GM19463 (cell line): Measurements from ENCODE around the gene SELENOK.
A peak's percentile ranks its signal among the peaks of the same experiment; 100 is the strongest.
"Not testable (repeated sequence)": the region's sequence is repeated elsewhere in the genome, so short reads cannot be mapped to it uniquely, and the experiment has no call there.

Experiments used
- ATAC-seq: cut with Tn5 transposase; IDR thresholded peaks from one replicate; pipeline ENCODE4 v1.9.1; 2021; ENCODE audit warnings: mild to moderate bottlenecking, moderate library complexity; ENCODE audit not compliant: unreplicated experiment

Gene SELENOK

DNA sequence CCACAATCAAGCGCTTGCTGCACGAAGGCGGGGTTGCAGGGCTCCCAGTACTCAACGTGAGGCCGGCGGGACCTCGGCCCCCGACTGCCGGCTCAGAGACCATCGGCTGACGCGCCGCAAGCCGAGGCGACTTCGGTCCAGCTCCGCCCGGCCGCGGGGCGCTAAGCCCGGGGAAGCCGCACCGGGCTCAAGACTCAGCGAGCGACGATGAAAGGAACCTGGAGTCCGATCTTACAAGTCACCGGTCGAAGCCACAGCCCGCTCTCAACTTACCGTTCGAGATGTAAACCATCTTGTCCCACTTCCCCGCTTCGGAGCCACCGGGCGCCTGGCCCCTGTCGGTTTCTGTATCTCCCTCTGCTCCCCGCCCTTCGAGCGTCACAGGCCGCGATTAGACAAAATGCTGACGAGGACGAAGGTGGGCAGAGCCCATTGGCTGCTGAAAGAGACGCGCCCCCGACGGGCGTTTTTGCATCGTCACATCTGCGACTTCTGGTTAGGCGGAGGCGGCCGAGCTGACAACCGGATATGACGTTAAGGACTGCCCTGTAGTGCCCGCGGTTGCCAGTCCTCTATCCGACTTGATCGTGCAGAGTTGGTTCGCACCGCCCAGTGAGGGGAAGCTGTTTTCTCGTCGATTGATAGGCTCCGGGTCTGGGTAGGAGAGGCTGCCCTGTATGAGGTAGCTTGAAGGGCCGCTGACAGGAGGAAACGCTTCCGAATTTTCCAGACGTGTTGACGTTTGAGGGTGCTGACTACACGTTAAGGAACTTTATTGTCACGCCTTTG lies at the start of gene SELENOK:
SELENOK (minus strand) TSS at position 363 of the 789 bp plus-strand sequence.
- peak; percentile 93 for ATAC-seq

GRCh38 chr3:53941184-53941583 lies 49.5 kb upstream of the SELENOK start:
- no peak for ATAC-seq

- ATAC-seq = no peak
Measured at GRCh38 chr3:53940623-53941022, 49.0 kb upstream of the SELENOK start.

- ATAC-seq = no peak
Measured at GRCh38 chr3:53939813-53940212, 48.2 kb upstream of the SELENOK start.

- ATAC-seq = no peak
Measured at GRCh38 chr3:53939086-53939582, 47.5 kb upstream of the SELENOK start.

DNA sequence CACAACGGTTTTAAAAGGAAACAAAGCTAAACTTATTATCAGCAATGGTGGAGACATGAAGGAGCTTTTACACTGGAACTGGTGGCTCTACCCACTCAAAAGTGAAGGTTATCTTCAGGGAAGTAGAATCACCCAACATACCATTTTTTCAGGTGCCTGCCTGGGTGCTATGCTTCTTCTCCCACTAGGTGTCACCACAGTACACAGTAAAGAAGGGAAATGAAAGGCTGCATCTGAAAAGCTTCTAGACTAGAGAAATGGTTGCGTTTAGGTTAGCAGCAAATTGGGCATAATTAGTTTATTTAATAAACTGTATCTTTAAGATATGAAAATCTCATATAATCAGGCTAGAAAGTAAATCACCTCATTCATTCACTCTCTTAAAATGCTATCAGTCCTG lies 47.0 kb upstream of the SELENOK start:
- peak; percentile 56 for ATAC-seq

GRCh38 chr3:53936347-53936746 lies 44.7 kb upstream of the SELENOK start:
- ATAC-seq = no peak

DNA sequence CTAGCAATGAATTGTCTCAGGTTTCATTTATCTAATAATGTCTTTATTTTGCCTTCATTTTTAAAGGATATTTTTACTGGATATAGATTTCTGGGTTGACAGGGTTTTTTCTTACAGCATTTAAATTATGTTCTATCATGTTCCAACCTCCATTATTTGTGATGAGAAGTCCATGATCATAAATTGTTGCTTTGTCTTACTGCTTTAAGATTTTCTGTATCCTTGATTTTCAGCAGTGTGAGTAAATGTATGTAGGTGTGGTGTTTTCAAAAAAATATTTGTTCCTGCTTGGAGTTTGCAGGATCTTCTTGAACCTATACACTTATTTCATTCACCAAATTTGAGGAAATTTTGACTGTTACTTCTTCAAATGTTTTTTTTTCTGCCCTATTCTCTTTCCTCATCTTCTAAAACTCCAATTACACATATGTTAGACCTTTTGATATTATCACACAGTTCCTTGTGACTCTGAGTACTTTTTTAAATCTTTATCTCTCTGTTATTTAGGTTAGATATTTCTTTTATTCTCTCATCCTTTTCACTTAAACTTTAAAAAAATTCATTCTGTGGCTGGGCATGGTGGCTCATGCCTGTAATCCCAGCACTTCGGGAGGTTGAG lies 43.7 kb upstream of the SELENOK start:
- no peak for ATAC-seq

DNA sequence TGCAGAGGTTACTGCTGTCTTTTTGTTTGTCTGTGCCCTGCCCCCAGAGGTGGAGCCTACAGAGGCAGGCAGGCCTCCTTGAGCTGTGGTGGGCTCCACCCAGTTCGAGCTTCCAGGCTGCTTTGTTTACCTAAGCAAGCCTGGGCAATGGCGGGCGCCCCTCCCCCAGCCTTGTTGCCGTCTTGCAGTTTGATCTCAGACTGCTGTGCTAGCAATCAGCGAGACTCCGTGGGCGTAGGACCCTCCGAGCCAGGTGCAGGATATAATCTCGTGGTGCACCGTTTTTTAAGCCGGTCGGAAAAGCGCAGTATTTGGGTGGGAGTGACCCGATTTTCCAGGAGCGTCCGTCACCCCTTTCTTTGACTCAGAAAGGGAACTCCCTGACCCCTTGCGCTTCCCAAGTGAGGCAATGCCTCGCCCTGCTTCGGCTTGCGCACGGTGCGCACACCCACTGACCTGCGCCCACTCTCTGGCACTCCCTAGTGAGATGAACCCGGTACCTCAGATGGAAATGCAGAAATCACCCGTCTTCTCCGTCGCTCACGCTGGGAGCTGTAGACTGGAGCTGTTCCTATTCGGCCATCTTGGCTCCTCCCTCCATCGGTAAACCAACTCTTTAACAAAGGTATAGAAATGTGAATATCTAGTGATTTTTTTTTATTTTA lies 35.7 kb upstream of the SELENOK start:
- not testable (repeated sequence) for ATAC-seq

DNA sequence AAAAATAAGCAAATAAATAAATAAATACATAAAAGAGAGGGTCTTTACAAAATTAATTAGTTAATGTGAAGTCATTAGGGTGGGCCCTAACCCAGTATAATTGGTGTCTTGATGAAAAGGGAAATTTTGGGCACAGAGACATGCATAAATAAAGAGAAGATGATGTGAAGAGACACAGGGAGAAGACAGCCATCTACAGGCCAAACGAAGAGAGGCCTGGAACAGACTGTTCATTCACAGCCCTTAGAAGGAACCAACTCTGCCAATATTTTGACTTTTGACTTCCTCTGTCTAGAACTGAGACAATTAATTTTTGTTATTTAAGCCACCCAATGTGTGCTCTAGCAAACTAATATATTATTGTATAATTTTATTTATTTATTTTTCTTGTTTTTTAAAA lies 29.6 kb upstream of the SELENOK start:
- no peak for ATAC-seq

GRCh38 chr3:53919741-53920140 lies 28.1 kb upstream of the SELENOK start:
- ATAC-seq = no peak

- ATAC-seq = no peak
Measured at GRCh38 chr3:53913401-53913800, 21.7 kb upstream of the SELENOK start.

DNA sequence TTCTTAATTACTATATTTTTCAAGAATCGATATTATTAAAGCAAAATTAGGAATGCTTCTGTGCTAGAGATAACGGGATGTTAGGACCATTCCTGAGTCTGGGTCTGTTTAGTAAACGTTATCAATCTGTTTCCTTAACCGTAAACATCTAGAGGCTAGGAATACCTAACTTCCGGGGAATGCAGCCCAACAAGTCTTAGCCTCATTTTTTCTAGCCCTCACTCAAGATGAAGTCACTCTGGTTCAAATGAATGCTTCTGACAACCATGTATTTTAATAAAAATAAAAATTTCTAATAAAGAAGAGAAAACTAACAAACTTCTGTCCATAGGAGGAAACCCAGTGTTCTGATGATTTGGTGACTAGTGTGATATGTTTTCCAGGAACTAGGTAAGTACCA lies 11.1 kb upstream of the SELENOK start:
- no peak for ATAC-seq

- ATAC-seq = no peak
Measured at GRCh38 chr3:53902067-53902466, 10.4 kb upstream of the SELENOK start.

DNA sequence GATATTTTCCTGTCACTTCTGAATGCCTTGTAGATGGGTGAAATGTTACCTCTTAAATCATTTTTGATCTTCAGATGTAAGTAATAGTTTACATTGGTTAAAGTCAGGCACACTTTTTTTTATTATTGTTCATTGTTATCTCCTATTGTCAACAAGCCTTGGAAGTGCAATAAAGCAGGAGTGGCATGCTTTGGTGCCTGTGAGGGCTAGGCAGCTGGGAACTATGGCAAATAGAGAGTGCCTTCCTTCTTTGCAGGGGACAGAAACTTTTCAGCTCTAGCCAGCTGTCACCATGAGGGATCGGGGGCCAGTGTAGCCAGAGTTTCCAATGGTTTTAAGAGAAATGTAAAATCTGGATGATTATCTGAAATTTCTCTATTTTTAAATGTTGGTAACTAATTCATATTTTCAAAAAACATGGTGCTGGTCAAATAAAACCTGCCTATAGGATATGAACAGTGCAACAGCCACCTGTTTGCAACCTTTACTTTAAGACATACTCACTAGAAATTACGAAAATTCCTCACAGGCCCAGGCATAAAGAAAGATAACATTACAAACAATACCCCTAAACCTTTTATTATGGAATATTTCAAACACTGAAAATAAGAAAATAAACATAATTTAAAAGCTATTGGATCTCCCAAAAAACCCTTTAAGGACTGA lies 9.1 kb upstream of the SELENOK start:
- no peak for ATAC-seq

DNA sequence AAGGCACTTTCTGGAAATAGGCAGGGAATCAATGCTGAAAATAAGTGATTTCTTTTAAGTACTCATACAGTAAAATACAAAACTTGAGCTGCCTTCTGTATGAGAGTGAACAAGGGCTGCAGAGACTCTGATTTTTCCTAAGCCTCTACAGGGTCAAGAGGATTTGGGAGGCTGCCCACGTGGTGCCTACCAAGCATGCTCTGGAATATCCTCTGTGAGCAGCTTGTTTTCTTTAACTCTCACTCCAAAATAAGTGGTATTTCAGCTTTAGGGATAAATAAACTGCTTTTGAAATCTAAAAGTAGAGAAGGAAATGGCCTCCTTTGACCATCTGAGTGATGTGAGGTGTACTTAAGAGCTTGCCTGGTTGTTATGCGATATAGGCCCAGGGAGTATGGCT lies 8.1 kb upstream of the SELENOK start:
- no peak for ATAC-seq

DNA sequence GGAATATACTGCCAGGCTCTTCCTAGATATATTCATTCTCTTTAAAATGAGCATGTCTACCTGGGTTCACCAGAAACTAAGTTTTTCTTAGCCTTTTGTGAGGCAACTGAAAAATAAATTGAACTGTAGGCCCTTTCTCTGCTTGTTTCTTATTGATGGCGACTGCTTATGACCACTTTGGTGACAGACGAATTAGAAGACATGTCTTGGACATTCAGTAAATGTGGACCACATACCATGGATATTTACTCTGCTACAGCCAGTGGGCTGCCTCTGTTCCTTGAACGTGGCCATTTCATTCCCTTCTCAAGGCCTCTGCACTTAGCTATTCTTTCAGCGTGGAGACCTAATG lies 603 bp upstream of the SELENOK start:
- no peak for ATAC-seq

DNA sequence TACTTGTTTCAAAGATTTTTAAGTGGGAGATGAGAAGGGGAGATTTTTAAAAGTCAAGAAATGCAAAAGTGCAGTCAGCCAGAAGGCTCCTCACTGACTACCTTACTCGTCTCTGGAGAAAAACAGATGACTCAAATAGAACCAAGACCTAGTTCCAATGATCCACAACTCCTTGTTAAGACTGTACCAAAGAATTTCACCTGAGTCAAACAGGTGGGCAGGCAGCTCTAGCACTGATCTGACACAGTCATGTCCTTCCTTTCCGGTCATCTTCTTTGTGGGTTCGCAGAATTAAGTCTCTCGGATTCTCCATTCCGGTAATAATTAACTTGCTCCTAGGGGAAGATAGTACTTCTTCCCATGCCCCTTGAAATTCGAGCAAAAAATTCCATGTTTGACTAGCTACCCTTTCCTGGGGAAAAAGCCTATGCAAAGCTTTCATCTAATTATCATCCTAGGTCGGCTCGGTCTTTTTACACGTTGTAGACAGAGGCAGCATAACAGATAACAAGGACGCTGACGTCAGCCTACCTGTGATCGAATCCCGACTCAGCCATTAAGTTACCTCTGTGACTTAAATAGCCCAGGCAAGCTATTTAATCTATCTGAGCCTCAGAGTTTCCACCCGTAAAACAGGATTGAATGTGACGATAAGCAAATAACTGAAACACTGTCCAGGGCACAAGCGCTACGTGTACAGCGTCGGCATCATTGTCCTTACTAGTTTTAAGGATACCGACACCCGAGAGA lies 758 bp downstream of the SELENOK start:
- peak; percentile 9 for ATAC-seq

DNA sequence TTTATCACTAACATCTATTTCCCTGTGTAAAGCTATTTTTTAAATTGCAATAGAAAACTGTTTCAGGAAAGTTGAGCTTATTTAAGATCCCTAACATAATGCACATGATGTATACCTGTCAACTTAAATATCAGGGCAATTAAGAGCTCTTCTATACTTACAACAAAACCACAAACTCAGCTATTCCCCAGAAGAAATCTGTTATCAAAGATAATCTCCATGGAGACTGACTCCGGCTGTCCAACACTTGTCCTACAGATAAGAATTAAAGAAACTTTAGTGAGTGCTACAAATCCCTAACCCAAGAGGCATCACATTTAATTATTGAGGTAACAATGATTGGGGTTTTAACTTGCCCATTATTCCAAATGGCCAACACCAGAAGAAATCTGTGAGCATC lies 3.4 kb downstream of the SELENOK start:
- no peak for ATAC-seq

GRCh38 chr3:53887446-53887845 lies 4.2 kb downstream of the SELENOK start:
- ATAC-seq = no peak

DNA sequence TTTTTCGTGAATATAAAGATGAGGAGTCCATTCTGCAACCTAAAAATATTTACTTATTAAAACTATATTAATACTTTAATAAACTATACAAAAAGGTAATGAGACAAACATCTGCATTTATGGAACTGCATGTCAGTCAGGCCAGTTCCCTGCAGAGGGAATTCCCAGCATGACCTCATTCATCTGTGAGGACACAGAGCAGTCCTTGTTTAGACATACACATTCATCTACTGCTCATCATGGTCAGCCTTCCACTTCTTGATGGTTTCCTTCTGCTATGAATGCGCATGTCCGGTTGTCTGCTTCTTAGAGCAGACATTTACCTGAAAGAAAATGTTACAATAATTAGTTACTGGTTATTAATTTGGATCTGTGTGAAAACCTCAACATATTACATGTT lies 6.4 kb downstream of the SELENOK start:
- peak; percentile 28 for ATAC-seq
